HG03196 (cell line): ENCODE results near the gene SDHC.
"Not testable (repeated sequence)": the region's sequence is repeated elsewhere in the genome, so short reads cannot be mapped to it uniquely, and the experiment has no call there.

Experiments used
- ATAC-seq: cut with Tn5 transposase; IDR thresholded peaks from one replicate; pipeline ENCODE4 v1.9.1; 2021; ENCODE audit not compliant: unreplicated experiment

Gene SDHC

DNA sequence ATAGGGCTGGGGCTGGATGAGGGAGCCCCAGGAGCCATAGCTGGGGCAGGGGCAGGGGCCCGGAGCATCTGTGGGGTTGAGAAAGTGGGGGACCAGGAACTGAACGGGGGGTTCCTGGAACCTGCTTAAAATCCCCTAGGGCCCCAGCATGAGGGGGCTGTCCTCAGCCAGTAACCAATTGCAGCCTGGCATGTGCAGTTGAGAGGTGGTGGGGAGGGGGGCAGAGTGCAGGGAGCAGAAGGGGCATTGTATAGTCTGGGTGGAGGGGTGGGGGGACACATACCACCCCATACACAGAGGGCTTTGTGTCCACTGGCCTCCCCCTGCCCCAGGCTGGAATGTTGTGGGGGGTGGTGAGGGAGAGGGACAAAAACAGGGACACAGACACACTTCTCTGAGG, 4.3 kb upstream of the SDHC start, which contains the start of gene MPZ:
MPZ (minus strand) TSS at position 101 of the 400 bp plus-strand sequence; CDS start at position 38, 63 bp downstream.
- no peak for ATAC-seq

DNA sequence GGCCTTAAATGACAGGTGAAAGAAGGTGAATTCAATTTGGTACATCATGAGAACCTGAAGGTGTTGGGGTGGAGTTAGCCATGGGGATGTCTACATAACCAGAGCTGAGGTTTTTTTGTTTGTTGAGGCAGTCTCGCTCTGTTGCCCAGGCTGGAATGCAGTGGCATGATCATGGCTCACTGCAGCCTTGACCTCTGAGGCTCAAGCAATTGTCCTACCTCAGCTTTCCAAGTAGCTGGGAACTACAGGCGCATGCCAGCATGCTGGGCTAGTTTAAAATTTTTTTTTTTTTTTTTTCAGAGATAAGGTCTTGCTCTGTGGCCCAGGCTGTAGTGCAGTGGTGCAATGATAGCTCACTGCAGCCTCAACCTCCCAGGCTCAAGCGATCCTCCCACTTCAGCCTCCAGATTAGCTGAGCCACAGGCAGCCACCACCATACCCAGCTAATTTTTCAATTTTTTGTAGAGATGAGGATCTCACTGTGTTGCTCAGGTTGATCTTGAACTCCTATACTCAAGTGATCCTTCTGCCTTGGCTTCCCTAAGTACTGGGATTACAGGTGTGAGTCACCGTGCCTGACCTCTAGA, 2.5 kb upstream of the SDHC start:
- no peak for ATAC-seq

DNA sequence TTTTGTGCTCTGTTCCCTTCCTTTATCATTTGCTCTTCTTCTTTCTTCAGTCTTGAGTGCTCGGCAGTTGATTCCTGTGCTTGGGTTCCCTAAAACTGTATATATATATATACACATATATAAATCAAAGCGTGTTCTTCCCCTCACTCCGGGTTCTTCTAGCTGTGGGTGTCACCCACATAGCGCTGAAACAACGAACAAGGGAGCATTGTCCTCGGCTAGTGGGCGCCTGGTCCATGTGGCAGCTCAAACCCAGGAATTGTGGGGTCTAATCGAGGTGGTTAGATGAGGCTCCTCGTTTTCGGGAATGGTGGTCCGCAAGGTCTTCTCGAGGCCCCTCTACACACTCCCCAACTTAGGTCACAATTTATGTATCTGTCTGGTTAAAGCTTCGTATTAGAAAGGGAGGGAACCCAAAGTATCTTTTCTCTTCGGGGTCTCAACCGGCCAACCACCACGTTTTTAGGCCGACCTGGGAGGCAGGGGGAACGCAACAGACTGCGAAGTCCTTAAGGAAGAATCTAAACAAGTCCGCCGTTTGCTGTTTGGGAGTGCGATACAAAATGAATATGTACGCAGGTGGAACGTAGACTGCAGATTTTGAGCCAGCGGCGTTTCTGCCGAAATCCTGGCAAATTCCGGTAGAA, 504 bp upstream of the SDHC start:
- ATAC-seq = no peak

DNA sequence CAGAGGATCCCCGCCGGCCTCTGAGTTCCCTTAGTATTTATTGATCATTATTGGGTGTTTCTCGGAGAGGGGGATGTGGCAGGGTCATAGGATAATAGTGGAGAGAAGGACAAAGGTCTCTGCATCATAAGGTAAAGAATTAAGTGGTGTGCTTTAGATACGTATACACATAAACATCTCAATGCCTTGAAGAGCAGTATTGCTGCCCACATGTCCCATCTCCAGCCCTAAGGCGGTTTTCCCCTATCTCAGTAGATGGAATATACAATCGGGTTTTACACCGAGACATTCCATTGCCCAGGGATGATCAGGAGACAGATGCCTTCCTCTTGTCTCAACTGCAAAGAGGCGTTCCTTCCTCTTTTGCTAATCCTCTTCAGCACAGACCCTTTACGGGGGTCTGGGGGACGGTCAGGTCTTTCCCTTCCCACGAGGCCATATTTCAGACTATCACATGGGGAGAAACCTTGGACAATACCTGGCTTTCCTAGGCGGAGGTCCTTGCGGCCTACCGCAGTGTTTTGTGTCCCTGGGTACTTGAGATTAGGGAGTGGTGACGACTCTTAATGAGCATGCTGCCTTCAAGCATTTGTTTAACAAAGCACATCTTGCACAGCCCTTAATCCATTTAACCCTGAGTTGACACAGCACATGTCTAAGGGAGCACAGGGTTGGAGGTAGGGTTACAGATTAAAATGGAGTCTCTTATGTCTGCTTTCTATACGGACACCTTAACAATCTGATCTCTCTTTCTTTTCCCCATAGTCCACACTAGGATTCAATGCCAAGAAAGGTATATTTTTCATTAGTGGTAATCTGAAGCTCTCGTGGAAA, 1.9 kb downstream of the SDHC start:
- ATAC-seq = not testable (repeated sequence)

DNA sequence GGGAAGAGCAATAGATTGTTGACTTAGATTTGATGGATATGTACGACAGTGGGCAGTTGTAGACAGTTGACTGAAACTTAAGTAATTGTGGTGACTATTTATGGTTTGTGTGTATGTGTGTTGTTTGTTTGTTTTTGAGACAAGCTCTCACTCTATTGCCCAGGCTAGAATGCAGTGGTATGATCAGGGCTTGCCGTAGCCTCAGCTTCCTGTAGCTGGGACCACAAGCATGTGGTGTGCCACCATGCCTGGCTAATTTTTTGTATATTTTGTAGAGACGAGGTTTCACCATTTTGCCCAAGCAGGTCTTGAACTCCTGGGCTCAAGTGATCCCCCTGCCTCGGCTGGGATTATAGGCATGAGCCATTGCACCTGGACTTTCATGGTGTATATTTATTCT, 9.8 kb downstream of the SDHC start:
- ATAC-seq = no peak

DNA sequence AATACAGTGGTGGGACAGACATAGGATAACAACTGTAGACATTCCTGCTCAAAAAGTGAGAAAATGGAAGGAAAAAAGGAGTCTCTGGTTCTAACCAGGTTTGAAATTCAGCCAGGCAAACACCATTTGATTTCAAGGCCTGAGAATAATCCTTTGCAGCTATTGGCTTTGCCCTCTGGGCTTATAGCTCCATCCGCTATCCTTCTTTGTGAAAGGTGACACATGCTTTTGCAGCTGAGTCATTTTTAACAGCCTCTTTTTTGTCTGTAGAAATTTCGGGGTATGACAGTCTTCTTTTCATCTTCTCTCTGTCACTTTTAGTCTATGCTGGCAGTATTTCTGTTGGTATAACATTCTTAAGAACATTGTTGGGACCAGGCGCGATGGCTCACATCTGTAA, 16.2 kb downstream of the SDHC start:
- no peak for ATAC-seq

DNA sequence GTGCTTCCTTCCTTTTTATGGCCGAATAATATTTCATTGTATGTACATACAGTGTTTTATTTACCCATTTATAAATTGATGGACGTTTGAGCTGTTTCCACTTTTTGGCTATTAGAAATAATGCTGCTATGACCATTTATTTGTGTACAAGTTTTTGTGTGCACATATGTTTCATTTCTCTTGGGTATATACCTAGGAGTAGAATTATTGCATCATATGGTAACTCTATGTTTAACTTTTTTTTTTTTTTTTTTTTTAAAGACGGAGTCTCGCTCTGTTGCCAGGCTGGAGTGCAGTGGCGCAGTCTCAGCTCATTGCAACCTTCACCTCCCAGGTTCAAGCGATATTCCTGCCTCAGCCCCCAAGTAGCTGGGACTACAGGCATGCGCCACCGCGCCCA, 19.0 kb downstream of the SDHC start:
- ATAC-seq = no peak

DNA sequence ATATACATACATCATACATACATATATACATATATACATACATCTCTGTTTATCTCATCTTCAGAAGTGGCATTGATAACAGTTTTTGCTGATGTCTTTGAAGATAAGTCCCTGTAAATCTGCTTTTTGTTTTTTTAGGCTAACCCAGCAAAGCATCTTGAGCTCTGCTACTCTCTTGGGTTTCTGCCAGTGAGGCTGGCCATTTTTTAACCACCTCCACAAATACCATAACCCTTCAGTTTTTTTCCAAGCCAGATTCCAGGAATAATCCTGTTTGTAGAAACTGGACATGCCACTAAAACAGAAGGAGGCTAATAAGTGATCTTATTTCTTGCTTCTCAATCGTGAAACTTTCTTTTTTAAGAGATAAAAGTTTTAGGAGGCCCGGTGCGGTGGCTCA, 21.6 kb downstream of the SDHC start:
- ATAC-seq = no peak

DNA sequence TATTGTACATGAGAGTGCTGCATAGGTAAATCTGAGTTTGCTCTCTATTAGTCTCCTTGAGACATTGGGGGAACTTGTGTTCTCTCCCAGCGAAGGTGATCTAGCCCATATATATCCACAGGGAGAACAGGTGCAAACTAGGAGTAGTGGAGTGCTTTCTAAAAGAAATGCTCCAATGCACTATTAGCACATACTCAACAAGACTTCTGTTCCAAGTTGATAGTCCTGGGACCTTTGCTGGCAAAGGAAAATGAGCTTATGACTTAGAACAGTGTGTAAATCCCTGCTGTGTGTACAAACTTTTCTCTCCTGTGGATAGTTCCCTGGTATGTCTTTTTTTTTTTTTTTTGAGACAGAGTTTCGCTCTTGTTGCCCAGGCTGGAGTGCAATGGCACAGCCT, 28.0 kb downstream of the SDHC start:
- ATAC-seq = no peak

DNA sequence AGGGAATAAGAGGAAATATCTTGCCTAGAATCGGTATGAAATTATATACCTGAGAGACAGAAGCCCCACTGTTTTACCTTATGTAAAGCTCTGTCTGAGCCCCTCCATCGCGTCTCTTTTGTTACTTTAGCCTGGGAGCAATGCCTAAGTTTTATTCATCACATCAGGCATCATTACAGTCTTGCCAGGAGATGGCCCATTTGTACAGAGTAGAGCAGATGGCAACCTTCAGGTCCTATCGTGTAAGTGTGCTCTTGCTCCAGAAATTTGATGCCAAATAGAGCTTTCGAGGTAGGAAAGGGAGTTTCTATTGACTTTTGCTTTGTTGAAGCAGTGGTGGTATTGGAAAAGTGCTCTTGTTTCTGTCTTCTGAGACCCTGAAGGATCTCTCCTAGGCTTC, 28.6 kb downstream of the SDHC start:
- ATAC-seq = no peak

DNA sequence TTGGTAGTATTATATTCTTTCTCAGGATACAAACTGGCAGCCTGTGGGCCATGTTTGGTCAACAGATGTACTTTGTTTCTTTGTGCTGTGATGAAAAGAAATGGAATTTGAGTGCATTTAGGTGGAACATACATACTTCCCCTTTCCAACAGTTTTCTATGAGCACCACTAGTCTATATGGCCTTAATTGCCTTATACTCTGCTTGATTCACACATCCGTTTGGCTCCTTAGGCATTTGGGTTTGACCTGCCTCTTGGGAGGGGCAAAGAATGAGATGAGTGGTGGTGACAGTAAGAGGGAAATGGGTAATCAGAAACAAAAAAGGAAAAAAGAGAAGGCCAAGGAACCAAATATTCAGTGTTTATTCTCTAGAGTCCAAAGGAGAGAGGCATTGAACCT, 36.5 kb downstream of the SDHC start:
- ATAC-seq = no peak

DNA sequence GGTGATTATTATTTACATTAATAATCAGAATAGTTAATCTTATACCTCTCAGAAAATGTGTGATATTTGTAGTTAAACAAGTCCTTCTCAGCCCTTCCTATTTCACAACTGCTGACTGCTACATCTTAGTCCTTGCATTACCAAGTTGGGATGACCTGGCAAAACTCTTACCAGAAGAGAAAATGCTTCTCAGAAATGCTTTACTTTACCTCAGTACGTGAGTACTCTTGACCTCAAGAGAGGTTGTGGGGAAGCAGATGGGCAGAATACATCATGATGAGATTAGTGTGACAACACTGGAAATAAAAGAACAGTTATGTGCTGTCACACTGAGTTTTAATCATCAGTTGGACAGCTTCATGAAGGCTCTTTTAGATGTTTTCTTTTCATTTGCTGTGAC, 37.3 kb downstream of the SDHC start:
- no peak for ATAC-seq

DNA sequence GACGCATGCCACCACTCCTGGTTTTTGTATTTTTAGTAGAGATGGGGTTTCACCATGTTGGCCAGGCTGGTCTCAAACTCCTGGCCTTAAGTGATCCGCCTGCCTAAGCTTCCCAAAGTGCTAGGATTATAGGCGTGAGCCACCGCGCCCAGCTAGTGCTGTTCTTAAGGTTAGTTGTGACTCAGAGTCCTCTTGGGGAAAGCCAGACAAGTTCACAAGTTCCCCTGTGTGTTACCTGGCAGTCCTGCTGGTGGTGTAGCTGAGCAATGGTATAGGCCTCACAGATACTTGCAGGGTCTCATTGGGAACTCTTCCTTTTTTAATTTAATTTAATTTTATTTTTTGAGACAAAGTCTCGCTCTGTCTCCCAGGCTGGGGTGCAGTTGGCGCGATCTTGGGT, 42.9 kb downstream of the SDHC start:
- no peak for ATAC-seq

DNA sequence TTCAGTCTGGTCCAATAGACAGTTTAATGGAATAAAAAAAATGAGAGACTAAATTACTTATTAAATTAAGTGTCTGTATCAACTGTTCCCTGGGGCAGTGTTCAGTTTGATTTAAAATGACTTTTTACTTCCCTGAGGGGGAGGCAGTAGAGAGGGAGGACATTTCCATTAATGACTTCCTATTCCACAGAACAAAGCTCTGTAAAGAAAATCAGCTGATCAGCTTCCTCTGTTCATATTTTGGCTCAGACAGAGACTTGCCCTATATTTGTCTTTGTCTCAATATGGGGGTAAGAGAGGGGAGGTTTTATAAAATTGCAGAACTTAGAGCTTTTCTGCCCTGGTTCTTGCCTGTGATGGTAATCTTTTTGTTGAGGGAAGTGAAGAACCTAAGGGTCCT, 45.1 kb downstream of the SDHC start:
- ATAC-seq = no peak

DNA sequence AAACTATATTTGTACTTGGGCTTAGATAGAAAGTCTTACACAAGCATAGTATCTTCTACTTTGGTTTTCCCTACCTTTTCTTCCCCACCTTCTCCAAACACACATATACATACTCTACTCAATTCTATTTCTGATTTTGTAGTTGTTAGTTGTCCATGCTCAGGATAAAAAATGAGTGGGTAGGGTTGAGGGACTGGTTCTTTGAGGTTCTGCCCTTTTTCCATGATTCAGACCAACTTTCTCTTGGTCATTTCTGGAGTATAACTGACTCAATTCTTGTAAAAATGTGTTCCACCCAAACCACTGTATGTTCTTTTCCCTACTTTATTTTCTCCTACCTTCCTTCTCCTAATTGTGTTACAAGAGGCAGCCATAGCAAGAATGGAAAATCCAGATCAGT, 50.2 kb downstream of the SDHC start:
- ATAC-seq = no peak

DNA sequence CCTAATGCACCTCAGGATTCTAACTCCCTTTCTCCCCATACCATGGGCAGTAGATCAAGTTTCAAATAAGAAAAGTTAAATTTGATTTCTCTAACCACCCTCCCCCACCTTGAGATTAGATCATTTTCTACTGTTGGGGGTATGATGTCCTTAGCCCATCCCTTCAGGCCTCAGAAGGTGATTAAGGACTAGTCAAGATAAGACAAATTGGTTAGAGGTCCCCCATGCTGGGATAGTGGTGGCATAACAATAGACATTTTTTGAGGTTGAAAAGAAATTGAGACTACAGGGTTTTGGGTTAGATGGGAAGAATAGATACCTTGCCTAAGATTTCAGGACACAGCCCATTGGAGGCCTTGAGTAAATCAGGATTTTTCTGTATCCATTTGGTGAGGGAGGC, 51.0 kb downstream of the SDHC start:
- ATAC-seq = no peak

DNA sequence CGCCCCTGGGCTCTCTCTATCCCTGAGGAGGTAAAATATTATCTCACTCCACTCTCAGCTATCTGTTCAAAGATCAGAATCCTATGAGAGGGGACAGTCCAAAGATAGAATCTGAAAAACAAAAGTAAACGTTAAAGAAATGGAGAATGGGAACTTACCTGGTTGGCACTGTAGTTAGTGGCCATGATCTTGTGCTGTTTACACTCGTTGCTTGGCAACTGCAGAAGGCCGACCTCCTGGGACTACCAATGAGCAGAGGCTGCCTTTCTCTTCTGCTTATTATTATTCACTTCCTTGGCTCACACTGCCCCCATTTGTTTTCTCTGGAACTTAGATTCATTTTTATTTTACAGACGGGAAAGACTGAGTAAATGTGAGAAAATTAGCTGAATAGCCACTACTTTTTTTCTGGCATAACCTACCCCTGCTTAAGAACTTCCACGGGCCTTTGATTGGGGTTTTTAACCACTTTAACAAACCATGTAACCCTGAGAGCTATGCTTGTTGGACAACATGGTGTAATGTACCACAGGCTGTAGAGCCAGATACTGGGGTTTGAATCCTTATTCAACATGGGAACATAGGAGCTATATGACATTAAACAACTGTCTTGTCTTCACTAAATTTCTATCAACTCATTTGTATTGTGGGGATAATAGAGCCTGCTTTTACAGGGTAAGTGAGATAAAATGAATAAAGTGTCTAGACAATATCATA, 53.7 kb downstream of the SDHC start, which contains the start of gene CFAP126:
CFAP126 (minus strand) TSS at position 193 of the 717 bp plus-strand sequence; CDS start at position 185, 8 bp downstream.
- ATAC-seq = peak; percentile 77

DNA sequence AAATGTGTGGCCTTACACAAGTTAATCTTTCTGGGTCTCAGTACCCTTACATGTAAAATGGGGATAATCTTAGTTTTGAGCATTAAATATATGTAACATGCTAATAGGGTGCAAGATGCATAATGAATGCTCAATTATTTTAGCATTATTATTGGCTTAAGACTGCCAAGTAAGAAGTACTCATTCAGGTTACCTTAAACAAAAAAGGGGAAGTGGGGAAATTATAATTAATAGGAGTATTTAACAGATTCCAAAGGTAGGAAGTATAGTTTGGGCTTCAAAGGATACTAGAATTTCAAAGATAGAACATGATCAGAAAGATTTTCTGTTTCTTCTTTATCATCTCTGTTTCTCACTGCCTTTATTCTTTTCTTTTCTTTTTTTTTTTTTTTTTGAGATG, 59.3 kb downstream of the SDHC start:
- ATAC-seq = no peak

DNA sequence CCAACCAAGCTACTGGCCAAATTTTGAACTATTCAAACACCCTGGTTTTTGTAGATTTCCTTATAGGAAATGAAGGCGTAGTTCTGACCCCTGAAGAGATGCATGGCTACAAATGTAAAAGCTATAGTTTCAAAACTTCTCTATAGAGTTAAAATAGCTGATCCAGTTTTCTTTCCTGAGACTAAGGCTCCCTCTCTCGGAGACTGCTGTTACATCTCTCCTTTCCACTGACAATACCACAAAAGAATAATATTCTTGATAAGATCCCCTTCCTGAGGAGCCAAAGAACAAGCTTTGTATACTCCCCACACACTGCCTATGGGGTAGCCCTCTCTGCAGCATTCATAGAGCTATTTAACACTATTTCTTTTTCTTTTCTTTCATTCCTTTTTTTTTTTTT, 60.2 kb downstream of the SDHC start:
- no peak for ATAC-seq

DNA sequence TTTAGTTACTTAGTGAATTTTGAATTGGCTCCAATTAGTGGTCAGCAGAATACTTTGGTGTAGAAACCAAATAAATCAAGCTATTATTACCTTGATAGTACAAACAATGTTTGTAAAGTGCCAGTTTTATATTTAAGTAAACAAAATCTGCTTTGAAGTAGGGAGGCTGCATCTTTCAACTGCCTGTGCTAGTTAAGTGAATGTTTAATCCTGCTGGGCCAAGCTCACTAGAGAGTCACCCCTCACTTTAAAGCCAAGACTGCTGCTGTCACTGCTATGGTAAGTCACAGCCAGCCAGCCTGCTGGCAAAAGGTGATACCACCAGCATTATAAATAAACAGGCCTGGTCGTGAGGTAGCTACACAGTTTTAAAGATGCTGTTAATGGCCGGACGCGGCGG, 63.8 kb downstream of the SDHC start:
- no peak for ATAC-seq

DNA sequence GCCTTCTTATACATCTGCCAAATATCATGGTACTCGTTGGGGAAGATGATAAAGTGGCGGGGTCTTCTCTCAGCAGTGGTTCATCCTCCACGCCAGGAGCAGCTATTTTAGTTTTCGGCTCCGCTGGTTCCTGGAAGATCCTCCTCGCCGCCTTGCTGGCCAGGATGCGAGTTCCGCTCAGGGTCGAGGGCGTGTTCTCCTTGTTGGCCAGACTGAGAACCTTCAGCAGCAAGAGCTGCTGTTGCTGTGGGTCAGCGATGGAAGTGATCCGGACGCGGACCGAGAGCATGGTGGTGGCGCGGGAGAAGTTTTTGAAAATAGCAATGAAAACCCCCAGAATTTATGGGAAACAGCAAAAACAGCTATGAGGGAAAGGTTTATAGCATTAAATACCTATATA, 64.9 kb downstream of the SDHC start:
- no peak for ATAC-seq
